ENCODE results near the gene AMPD3.

GRCh38 chr11:10455637-10456487, 798 bp downstream of the AMPD3 start:
- no peak for TF ChIP-seq CTCF (IDR thresholded peaks at IDR 0.05; ENCODE audit: low read depth, low read length)
- TF ChIP-seq EZH2phosphoT487 (IDR thresholded peaks at IDR 0.05; ENCODE audit: low read depth) = no peak
